GM23338 (cell line): ENCODE results near the gene RIC3.

Source experiments
- CREB1 ChIP-seq: fragments of 250-450 bp; sonication (Bioruptor Pico); IDR thresholded peaks from 2 replicates; pipeline ENCODE4 v1.5.0; 2020; ENCODE audit warnings: low read depth, mild to moderate bottlenecking, moderate library complexity
- CTCF ChIP-seq, 2 experiments: fragments of 200-600 bp in 1 of 2; sonication (generic) in 1 of 2; conservative IDR thresholded peaks; 2 replicates each; pipeline versions ENCODE4 v1.5.1 to v1.6.1; 2016 to 2017; ENCODE audit warnings: antibody characterized with exemption in 2 of 2, low read depth in 2 of 2, mild to moderate bottlenecking in 2 of 2, moderate library complexity in 1 of 2
- EZH2 ChIP-seq: fragments of 200-600 bp; sonication (generic); IDR thresholded peaks from one replicate; pipeline ENCODE4 v1.8.0; 2017; ENCODE audit warnings: antibody characterized with exemption, mild to moderate bottlenecking, low read depth; ENCODE audit not compliant: unreplicated experiment
- EZH2phosphoT487 ChIP-seq: fragments of 200-600 bp; sonication (generic); IDR thresholded peaks from one replicate; pipeline ENCODE4 v1.8.1; 2018; ENCODE audit warnings: antibody characterized with exemption; ENCODE audit not compliant: unreplicated experiment
- JUNB ChIP-seq: IDR thresholded peaks from one replicate; pipeline ENCODE4 v1.6.1; 2016; ENCODE audit warnings: antibody characterized with exemption; ENCODE audit not compliant: unreplicated experiment
- NANOG ChIP-seq: IDR thresholded peaks from 2 replicates; pipeline ENCODE4 v1.6.1; 2016; ENCODE audit warnings: antibody characterized with exemption, borderline replicate concordance
- POLR2AphosphoS5 ChIP-seq: IDR thresholded peaks from 2 replicates; pipeline ENCODE4 v1.6.1; 2016; ENCODE audit warnings: antibody characterized with exemption, low read depth
- STAT1 ChIP-seq: IDR thresholded peaks from one replicate; pipeline ENCODE4 v1.6.1; 2016; ENCODE audit warnings: antibody characterized with exemption; ENCODE audit not compliant: unreplicated experiment
- ZNF114 ChIP-seq: fragments of 250-450 bp; sonication (Bioruptor Pico); IDR thresholded peaks from 2 replicates; pipeline ENCODE4 v1.5.0; 2020; ENCODE audit warnings: mild to moderate bottlenecking, moderate library complexity
- ZNF331 ChIP-seq: fragments of 250-450 bp; sonication (Bioruptor Pico); IDR thresholded peaks from 2 replicates; pipeline ENCODE4 v1.5.0; 2020; ENCODE audit warnings: low read depth, mild to moderate bottlenecking, moderate library complexity
- TF ChIP-seq, protein P1 (sequence below): IDR thresholded peaks from one replicate; pipeline ENCODE4 v1.6.1; 2018; ENCODE audit warnings: antibody characterized with exemption; ENCODE audit not compliant: unreplicated experiment
- TF ChIP-seq, protein P2 (sequence below): IDR thresholded peaks from 2 replicates; pipeline ENCODE4 v1.6.1; 2016; ENCODE audit warnings: antibody characterized with exemption
- TF ChIP-seq, protein P3 (sequence below): fragments of 250-450 bp; sonication (Bioruptor Pico); IDR thresholded peaks from 2 replicates; pipeline ENCODE4 v1.5.0; 2020; ENCODE audit warnings: mild to moderate bottlenecking, moderate library complexity

- TF ChIP-seq CTCF (conservative IDR thresholded peaks at IDR 0.05; ENCODE audit: low read depth in 2 of 2), result no peak
- TF ChIP-seq CREB1 (CRISPR knock-in tag), result no peak
- TF ChIP-seq EZH2phosphoT487, result no peak
- TF ChIP-seq NANOG, result no peak
- no peak for TF ChIP-seq POLR2AphosphoS5
- TF ChIP-seq, protein P1, sequence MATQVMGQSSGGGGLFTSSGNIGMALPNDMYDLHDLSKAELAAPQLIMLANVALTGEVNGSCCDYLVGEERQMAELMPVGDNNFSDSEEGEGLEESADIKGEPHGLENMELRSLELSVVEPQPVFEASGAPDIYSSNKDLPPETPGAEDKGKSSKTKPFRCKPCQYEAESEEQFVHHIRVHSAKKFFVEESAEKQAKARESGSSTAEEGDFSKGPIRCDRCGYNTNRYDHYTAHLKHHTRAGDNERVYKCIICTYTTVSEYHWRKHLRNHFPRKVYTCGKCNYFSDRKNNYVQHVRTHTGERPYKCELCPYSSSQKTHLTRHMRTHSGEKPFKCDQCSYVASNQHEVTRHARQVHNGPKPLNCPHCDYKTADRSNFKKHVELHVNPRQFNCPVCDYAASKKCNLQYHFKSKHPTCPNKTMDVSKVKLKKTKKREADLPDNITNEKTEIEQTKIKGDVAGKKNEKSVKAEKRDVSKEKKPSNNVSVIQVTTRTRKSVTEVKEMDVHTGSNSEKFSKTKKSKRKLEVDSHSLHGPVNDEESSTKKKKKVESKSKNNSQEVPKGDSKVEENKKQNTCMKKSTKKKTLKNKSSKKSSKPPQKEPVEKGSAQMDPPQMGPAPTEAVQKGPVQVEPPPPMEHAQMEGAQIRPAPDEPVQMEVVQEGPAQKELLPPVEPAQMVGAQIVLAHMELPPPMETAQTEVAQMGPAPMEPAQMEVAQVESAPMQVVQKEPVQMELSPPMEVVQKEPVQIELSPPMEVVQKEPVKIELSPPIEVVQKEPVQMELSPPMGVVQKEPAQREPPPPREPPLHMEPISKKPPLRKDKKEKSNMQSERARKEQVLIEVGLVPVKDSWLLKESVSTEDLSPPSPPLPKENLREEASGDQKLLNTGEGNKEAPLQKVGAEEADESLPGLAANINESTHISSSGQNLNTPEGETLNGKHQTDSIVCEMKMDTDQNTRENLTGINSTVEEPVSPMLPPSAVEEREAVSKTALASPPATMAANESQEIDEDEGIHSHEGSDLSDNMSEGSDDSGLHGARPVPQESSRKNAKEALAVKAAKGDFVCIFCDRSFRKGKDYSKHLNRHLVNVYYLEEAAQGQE, result no peak
- TF ChIP-seq EZH2, result no peak
- no peak for TF ChIP-seq ZNF331
- TF ChIP-seq ZNF114 (CRISPR knock-in tag), result no peak
- TF ChIP-seq, protein P2, sequence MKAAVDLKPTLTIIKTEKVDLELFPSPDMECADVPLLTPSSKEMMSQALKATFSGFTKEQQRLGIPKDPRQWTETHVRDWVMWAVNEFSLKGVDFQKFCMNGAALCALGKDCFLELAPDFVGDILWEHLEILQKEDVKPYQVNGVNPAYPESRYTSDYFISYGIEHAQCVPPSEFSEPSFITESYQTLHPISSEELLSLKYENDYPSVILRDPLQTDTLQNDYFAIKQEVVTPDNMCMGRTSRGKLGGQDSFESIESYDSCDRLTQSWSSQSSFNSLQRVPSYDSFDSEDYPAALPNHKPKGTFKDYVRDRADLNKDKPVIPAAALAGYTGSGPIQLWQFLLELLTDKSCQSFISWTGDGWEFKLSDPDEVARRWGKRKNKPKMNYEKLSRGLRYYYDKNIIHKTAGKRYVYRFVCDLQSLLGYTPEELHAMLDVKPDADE, result no peak
- no peak for TF ChIP-seq JUNB
- TF ChIP-seq, protein P3, sequence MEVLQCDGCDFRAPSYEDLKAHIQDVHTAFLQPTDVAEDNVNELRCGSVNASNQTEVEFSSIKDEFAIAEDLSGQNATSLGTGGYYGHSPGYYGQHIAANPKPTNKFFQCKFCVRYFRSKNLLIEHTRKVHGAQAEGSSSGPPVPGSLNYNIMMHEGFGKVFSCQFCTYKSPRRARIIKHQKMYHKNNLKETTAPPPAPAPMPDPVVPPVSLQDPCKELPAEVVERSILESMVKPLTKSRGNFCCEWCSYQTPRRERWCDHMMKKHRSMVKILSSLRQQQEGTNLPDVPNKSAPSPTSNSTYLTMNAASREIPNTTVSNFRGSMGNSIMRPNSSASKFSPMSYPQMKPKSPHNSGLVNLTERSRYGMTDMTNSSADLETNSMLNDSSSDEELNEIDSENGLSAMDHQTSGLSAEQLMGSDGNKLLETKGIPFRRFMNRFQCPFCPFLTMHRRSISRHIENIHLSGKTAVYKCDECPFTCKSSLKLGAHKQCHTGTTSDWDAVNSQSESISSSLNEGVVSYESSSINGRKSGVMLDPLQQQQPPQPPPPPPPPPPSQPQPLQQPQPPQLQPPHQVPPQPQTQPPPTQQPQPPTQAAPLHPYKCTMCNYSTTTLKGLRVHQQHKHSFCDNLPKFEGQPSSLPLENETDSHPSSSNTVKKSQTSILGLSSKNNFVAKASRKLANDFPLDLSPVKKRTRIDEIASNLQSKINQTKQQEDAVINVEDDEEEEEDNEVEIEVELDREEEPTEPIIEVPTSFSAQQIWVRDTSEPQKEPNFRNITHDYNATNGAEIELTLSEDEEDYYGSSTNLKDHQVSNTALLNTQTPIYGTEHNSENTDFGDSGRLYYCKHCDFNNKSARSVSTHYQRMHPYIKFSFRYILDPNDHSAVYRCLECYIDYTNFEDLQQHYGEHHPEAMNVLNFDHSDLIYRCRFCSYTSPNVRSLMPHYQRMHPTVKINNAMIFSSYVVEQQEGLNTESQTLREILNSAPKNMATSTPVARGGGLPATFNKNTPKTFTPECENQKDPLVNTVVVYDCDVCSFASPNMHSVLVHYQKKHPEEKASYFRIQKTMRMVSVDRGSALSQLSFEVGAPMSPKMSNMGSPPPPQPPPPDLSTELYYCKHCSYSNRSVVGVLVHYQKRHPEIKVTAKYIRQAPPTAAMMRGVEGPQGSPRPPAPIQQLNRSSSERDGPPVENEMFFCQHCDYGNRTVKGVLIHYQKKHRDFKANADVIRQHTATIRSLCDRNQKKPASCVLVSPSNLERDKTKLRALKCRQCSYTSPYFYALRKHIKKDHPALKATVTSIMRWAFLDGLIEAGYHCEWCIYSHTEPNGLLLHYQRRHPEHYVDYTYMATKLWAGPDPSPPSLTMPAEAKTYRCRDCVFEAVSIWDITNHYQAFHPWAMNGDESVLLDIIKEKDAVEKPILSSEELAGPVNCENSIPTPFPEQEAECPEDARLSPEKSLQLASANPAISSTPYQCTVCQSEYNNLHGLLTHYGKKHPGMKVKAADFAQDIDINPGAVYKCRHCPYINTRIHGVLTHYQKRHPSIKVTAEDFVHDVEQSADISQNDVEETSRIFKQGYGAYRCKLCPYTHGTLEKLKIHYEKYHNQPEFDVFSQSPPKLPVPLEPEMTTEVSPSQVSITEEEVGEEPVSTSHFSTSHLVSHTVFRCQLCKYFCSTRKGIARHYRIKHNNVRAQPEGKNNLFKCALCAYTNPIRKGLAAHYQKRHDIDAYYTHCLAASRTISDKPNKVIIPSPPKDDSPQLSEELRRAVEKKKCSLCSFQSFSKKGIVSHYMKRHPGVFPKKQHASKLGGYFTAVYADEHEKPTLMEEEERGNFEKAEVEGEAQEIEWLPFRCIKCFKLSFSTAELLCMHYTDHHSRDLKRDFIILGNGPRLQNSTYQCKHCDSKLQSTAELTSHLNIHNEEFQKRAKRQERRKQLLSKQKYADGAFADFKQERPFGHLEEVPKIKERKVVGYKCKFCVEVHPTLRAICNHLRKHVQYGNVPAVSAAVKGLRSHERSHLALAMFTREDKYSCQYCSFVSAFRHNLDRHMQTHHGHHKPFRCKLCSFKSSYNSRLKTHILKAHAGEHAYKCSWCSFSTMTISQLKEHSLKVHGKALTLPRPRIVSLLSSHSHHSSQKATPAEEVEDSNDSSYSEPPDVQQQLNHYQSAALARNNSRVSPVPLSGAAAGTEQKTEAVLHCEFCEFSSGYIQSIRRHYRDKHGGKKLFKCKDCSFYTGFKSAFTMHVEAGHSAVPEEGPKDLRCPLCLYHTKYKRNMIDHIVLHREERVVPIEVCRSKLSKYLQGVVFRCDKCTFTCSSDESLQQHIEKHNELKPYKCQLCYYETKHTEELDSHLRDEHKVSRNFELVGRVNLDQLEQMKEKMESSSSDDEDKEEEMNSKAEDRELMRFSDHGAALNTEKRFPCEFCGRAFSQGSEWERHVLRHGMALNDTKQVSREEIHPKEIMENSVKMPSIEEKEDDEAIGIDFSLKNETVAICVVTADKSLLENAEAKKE (CRISPR knock-in tag), result no peak
- TF ChIP-seq STAT1, result no peak
Observed at GRCh38 chr11:8156877-8157276, 11.9 kb downstream of the RIC3 start.
